H1 (cell line): ENCODE data around the gene CPNE4. TPM values are rescaled to one million over a fixed set of nuclear protein-coding genes. Genes with fewer than 3 reads are reported as not detected.

ENCODE experiments used
- CTCF ChIA-PET: fragments of 300-600 bp; sonication (Branson Sonifier 250); formaldehyde crosslinking; loops from one replicate; lab custom pipeline; 2021; ENCODE audit not compliant: partially characterized antibody; lab: Charles Lee
- POLR2A ChIA-PET: fragments of 300-600 bp; sonication (Branson Sonifier 250); formaldehyde crosslinking; loops from one replicate; lab custom pipeline; 2021; ENCODE audit warnings: inconsistent platforms; ENCODE audit not compliant: partially characterized antibody; lab: Charles Lee
- DNase-seq, 2 experiments: peaks; one replicate each; pipeline versions ENCODE4 v3.0.0 to v3.0.0-alpha.2; 2010 to 2022; ENCODE audit warnings: low spot score in 2 of 2, low read depth in 1 of 2, mixed read lengths in 1 of 2
- FAIRE-seq: peaks from 2 replicates; lab custom pipeline; 2011; peaks lifted over from hg19 to GRCh38; lab: Jason Lieb, UNC
- H2AFZ ChIP-seq: 2 replicates; pipeline ENCODE4 v1.8.1; 2012; ENCODE audit warnings: low read length, inconsistent platforms
- H2AK5ac ChIP-seq: 2 replicates; pipeline ENCODE4 v1.6.1; 2013; ENCODE audit warnings: low read depth, low read length
- H2BK120ac ChIP-seq: replicated peaks from 2 replicates; pipeline ENCODE3; 2013; ENCODE audit warnings: low read depth, low read length, inconsistent platforms
- H2BK12ac ChIP-seq: 2 replicates; pipeline ENCODE4 v1.6.1; 2013; ENCODE audit warnings: low read depth, low read length
- H2BK15ac ChIP-seq: 2 replicates; pipeline ENCODE4 v1.6.1; 2013; ENCODE audit warnings: low read length
- H2BK20ac ChIP-seq: 2 replicates; pipeline ENCODE4 v1.6.1; 2013; ENCODE audit warnings: low read length
- H2BK5ac ChIP-seq: 2 replicates; pipeline ENCODE4 v1.6.1; 2013; ENCODE audit warnings: low read depth, low read length
- H3K14ac ChIP-seq: 2 replicates; pipeline ENCODE4 v1.6.1; 2013; ENCODE audit warnings: inconsistent platforms; ENCODE audit not compliant: insufficient read length
- H3K18ac ChIP-seq: 2 replicates; pipeline ENCODE4 v1.6.1; 2013; ENCODE audit warnings: low read length; ENCODE audit errors: extremely low read depth
- H3K23ac ChIP-seq: 2 replicates; pipeline ENCODE4 v1.6.1; 2013; ENCODE audit warnings: inconsistent platforms; ENCODE audit not compliant: insufficient read length
- H3K23me2 ChIP-seq: 2 replicates; pipeline ENCODE4 v1.6.1; 2013; ENCODE audit warnings: low read depth, low read length
- H3K27ac ChIP-seq: 2 replicates; pipeline ENCODE4 v1.6.1; 2011; ENCODE audit warnings: low read depth, low read length, inconsistent platforms
- H3K27me3 ChIP-seq, 4 experiments: replicated peaks in 1 of 4; 1 replicate in 1 of 4; 2 replicates in 3 of 4; pipeline versions ENCODE4 v1.6.1 to v1.8.1; 2011 to 2013; ENCODE audit warnings: low read length in 3 of 4, mild to moderate bottlenecking in 3 of 4, inconsistent platforms in 2 of 4, mixed read lengths in 2 of 4, moderate library complexity in 1 of 4; ENCODE audit not compliant: control insufficient read depth in 3 of 4, insufficient read depth in 3 of 4; ENCODE audit errors: extremely low read depth in 1 of 4
- H3K36me3 ChIP-seq, 4 experiments: 2 replicates each; pipeline versions ENCODE4 v1.6.1 to v1.8.1; 2011 to 2013; ENCODE audit warnings: mild to moderate bottlenecking in 4 of 4, low read length in 3 of 4, moderate library complexity in 2 of 4, control low read depth in 1 of 4, inconsistent platforms in 1 of 4; ENCODE audit not compliant: insufficient read depth in 4 of 4, control insufficient read depth in 2 of 4
- H3K4ac ChIP-seq: replicated peaks from 2 replicates; pipeline ENCODE3; 2013; ENCODE audit warnings: low read length, low read depth, mixed read lengths, inconsistent platforms; ENCODE audit not compliant: insufficient read length
- H3K4me1 ChIP-seq, 4 experiments: replicated peaks in 1 of 4; 1 replicate in 1 of 4; 2 replicates in 3 of 4; pipeline versions ENCODE4 v1.6.1 to v1.8.1; 2011 to 2013; ENCODE audit warnings: low read length in 3 of 4, inconsistent platforms in 2 of 4, mixed read lengths in 1 of 4; ENCODE audit not compliant: insufficient read depth in 4 of 4, control insufficient read depth in 3 of 4
- H3K4me2 ChIP-seq, 2 experiments: 2 replicates each; pipeline versions ENCODE4 v1.6.1 to v1.8.1; 2011 to 2013; ENCODE audit warnings: low read depth in 2 of 2, low read length in 2 of 2, control low read depth in 1 of 2, inconsistent platforms in 1 of 2, mild to moderate bottlenecking in 1 of 2; ENCODE audit not compliant: insufficient read depth in 1 of 2
- H3K4me3 ChIP-seq, 4 experiments: fragments of 200-600, 300-600 bp in 1 of 4; sonication (generic), shearing (Covaris generic), sonication (Bioruptor Twin) in 1 of 4; 2 replicates each; pipeline versions ENCODE4 v1.5.1 to v1.8.1; 2011 to 2016; ENCODE audit warnings: low read length in 4 of 4, low read depth in 3 of 4, control low read depth in 2 of 4, inconsistent platforms in 2 of 4, mild to moderate bottlenecking in 2 of 4, mixed read lengths in 1 of 4, moderate library complexity in 1 of 4; ENCODE audit not compliant: insufficient read depth in 2 of 4; ENCODE audit errors: extremely low read depth in 1 of 4
- H3K56ac ChIP-seq: replicated peaks from 2 replicates; pipeline ENCODE3; 2013; ENCODE audit warnings: low read depth, mild to moderate bottlenecking, mixed read lengths, low read length, inconsistent platforms; ENCODE audit not compliant: insufficient read length
- H3K79me1 ChIP-seq: 2 replicates; pipeline ENCODE4 v1.6.1; 2013; ENCODE audit warnings: low read depth, low read length, control low read depth
- H3K79me2 ChIP-seq, 2 experiments: 2 replicates each; pipeline versions ENCODE4 v1.6.1 to v1.8.1; 2012 to 2013; ENCODE audit warnings: low read length in 2 of 2, mild to moderate bottlenecking in 2 of 2, inconsistent platforms in 1 of 2; ENCODE audit not compliant: insufficient read depth in 2 of 2, control insufficient read depth in 1 of 2
- H3K9ac ChIP-seq, 4 experiments: replicated peaks in 1 of 4; 1 replicate in 1 of 4; 2 replicates in 3 of 4; pipeline versions ENCODE4 v1.6.1 to v1.8.1; 2011 to 2013; ENCODE audit warnings: low read depth in 3 of 4, low read length in 3 of 4, control low read depth in 2 of 4, mild to moderate bottlenecking in 2 of 4, moderate library complexity in 2 of 4, inconsistent platforms in 1 of 4; ENCODE audit errors: extremely low read depth in 1 of 4
- H3K9me3 ChIP-seq, 2 experiments: 2 replicates each; pipeline versions ENCODE4 v1.6.1 to v1.8.1; 2012 to 2013; ENCODE audit warnings: mild to moderate bottlenecking in 2 of 2, moderate library complexity in 2 of 2, control low read depth in 1 of 2, inconsistent platforms in 1 of 2, low read depth in 1 of 2, low read length in 1 of 2, mixed read lengths in 1 of 2; ENCODE audit not compliant: insufficient read depth in 2 of 2
- H4K20me1 ChIP-seq, 2 experiments: replicated peaks in 1 of 2; 2 replicates each; pipeline versions ENCODE3 to v1.8.1; 2011 to 2013; ENCODE audit warnings: inconsistent platforms in 2 of 2, low read length in 2 of 2, mild to moderate bottlenecking in 1 of 2; ENCODE audit not compliant: insufficient read depth in 2 of 2, control insufficient read depth in 1 of 2
- H4K5ac ChIP-seq: 2 replicates; pipeline ENCODE4 v1.6.1; 2013; ENCODE audit warnings: low read length, low read depth, mixed read lengths, inconsistent platforms; ENCODE audit not compliant: insufficient read length
- H4K8ac ChIP-seq: 2 replicates; pipeline ENCODE4 v1.8.0; 2013; ENCODE audit warnings: mild to moderate bottlenecking, moderate library complexity, low read length, inconsistent platforms; ENCODE audit not compliant: insufficient read depth; ENCODE audit errors: extremely low read depth
- H4K91ac ChIP-seq: replicated peaks from 2 replicates; pipeline ENCODE3; 2013; ENCODE audit warnings: low read length, mixed read lengths, inconsistent platforms; ENCODE audit not compliant: insufficient read length
- EGR1 ChIP-seq: IDR thresholded peaks from 2 replicates; pipeline ENCODE4 v1.6.1; 2011; ENCODE audit warnings: low read depth, low read length, borderline replicate concordance
- GTF2F1 ChIP-seq: IDR thresholded peaks from 2 replicates; pipeline ENCODE4 v1.6.1; 2012; ENCODE audit warnings: low read depth, low read length, improper control_type of control experiment, borderline replicate concordance
- KDM4A ChIP-seq: IDR thresholded peaks from one replicate; pipeline ENCODE4 v1.7.1; 2012; ENCODE audit warnings: low read depth, mild to moderate bottlenecking, moderate library complexity, low read length, inconsistent platforms; ENCODE audit not compliant: severe bottlenecking
- KDM5A ChIP-seq: fragments of 200-600 bp; IDR thresholded peaks from 2 replicates; pipeline ENCODE4 v1.7.1; 2012; ENCODE audit warnings: mild to moderate bottlenecking, low read length, inconsistent platforms, mixed read lengths
- SIN3A ChIP-seq, 2 experiments: IDR thresholded peaks in 1 of 2; conservative IDR thresholded peaks in 1 of 2; 2 replicates each; pipeline ENCODE4 v1.6.1; 2011 to 2012; ENCODE audit warnings: low read length in 2 of 2, improper control_type of control experiment in 1 of 2, low read depth in 1 of 2, mild to moderate bottlenecking in 1 of 2
- SIRT6 ChIP-seq: IDR thresholded peaks from one replicate; pipeline ENCODE4 v1.7.1; 2012; ENCODE audit warnings: low read length, inconsistent platforms
- SP2 ChIP-seq: IDR thresholded peaks from 2 replicates; pipeline ENCODE4 v1.6.1; 2012; ENCODE audit warnings: mild to moderate bottlenecking, low read length, inconsistent platforms
- WGBS, 2 experiments: shearing (Covaris generic) in 1 of 2; methylation state at CpG; one replicate each; pipeline versions ENCODE4 v1.1.6 to v1.1.7; 2013 to 2015; ENCODE audit warnings: low lambda C conversion rate in 2 of 2, mixed read lengths in 2 of 2, inconsistent platforms in 1 of 2, low coverage in 1 of 2, missing lambda C conversion rate in 1 of 2; ENCODE audit not compliant: insufficient replicate concordance in 2 of 2, insufficient coverage in 1 of 2, insufficient read length in 1 of 2; ENCODE audit errors: extremely low coverage in 1 of 2, missing lambda C conversion rate in 1 of 2; 5-methylcytosine and 5-hydroxymethylcytosine counted together
- polyA plus RNA-seq, 7 experiments: library from polyadenylated mRNA; depleted of rRNA in 3 of 7; stranded (reverse) in 5 of 7; unstranded in 2 of 7; fragments of >200 nt in 5 of 7; fragments of 200-250 nt in 2 of 7; gene quantifications; 1 replicate in 5 of 7; 2 replicates in 1 of 7; 4 replicates in 1 of 7; pipeline versions ENCODE4 v1.2.1 to v1.2.3, GENCODE V29; 2011 to 2013; ENCODE audit warnings: missing spikeins in 2 of 7, mixed read lengths in 2 of 7
- total RNA-seq: library from RNA; stranded (reverse); fragmentation: NEBNext Ultra II Directional; extraction: Animal tissue kit (Norgen Biotek cat#: 25700); gene quantifications from 2 replicates; pipeline ENCODE4 v1.2.1, GENCODE V29; 2021

Gene CPNE4
- total and polyA plus RNA-seq, 2 of the 8 experiments (the other 6 are each of a cell fraction or from before 2014, with no cell fraction given), result 0.82 to 3.8 TPM

GRCh38 chr3:131989318-131989717, 45.5 kb downstream of the CPNE4 start:
- no peak overlapping the region for H3K4ac ChIP-seq
- H2BK15ac ChIP-seq, result no peak overlapping the region
- H3K79me2 ChIP-seq, result no peaks in the 10 kb centered on the region
- no peak overlapping the region for H3K18ac ChIP-seq
- no peaks in the 10 kb centered on the region for H4K20me1 ChIP-seq
- no peaks in the 10 kb centered on the region for H3K23me2 ChIP-seq
- ChIA-PET CTCF (interaction anchor here (1.1 kb wide), 1 partner anchor 331 kb away, joined by 3 read pairs; no protein-coding TSS in a partner anchor), POLR2A (interaction anchor here (0.6 kb wide), 1 partner anchor 77 kb away, joined by 3 read pairs; no protein-coding TSS in a partner anchor)
- H3K9me3 ChIP-seq, result 0 out of 4 replicates have a peak, but pooled peaks cover 4 to 5% of the 10 kb centered on the region in 2 experiments
- H3K14ac ChIP-seq, result no peak overlapping the region
- no peak overlapping the region for H2BK5ac ChIP-seq
- no peaks in the 10 kb centered on the region for H3K79me1 ChIP-seq
- no peaks in the 10 kb centered on the region; a peak in 2 of 8 replicates for H3K36me3 ChIP-seq
- H3K23ac ChIP-seq, result no peak overlapping the region
- WGBS, 2 experiments, result 98% methylated on average over 3 of the region's 3 CpGs; no CpG with 5 or more reads in 1 of the 2 experiments
- H3K4me2 ChIP-seq, result no peak overlapping the region
- H2BK20ac ChIP-seq, result no peak overlapping the region
- no peak for TF ChIP-seq EGR1
- no peak for TF ChIP-seq SP2
- no peak for TF ChIP-seq GTF2F1
- TF ChIP-seq KDM5A, result no peak
- TF ChIP-seq SIRT6, result no peak
- TF ChIP-seq SIN3A (conservative IDR thresholded peaks at IDR 0.05 in 1 of 2, IDR thresholded peaks at IDR 0.05 in 1 of 2; ENCODE audit: low read depth in 1 of 2, low read length in 2 of 2), result no peak
- no peak for TF ChIP-seq KDM4A
- H3K4me3 ChIP-seq, result no peak overlapping the region
- no peak overlapping the region for H4K8ac ChIP-seq
- H3K9ac ChIP-seq, result no peak overlapping the region
- H4K5ac ChIP-seq, result no peak overlapping the region
- no peaks in the 10 kb centered on the region for H3K4me1 ChIP-seq
- DNase-seq, result no peak
- no peak overlapping the region for H2AFZ ChIP-seq
- H2BK12ac ChIP-seq, result no peak overlapping the region
- no peak overlapping the region for H2AK5ac ChIP-seq
- no peak for FAIRE-seq
- no peak overlapping the region for H4K91ac ChIP-seq
- H3K56ac ChIP-seq, result no peak overlapping the region
- H3K27ac ChIP-seq, result no peak overlapping the region
- no peaks in the 10 kb centered on the region for H3K27me3 ChIP-seq
- no peak overlapping the region for H2BK120ac ChIP-seq
